Uterus (tissue), 4 donors: ENCODE data around the gene LCNL1. TPM values are rescaled to one million over a fixed set of nuclear protein-coding genes. Genes with fewer than 3 reads are reported as not detected.

ENCODE experiments used
- DNase-seq, 2 donors: peaks; one replicate each; pipeline ENCODE4 v3.0.0-alpha.2; 2019 to 2020
- H3K27ac ChIP-seq, 2 donors: fragments of 200-600 bp; sonication (generic); 1 replicate in 1 of 2; 2 replicates in 1 of 2; pipeline ENCODE4 v1.5.1; 2016 to 2018
- H3K27me3 ChIP-seq, 2 donors: fragments of 200-600 bp; sonication (generic); one replicate each; pipeline ENCODE4 v1.5.1; 2018 to 2019; ENCODE audit warnings: control low read depth in 1 of 2
- H3K36me3 ChIP-seq, 2 donors: fragments of 200-600 bp; sonication (generic); one replicate each; pipeline ENCODE4 v1.5.1; 2019; ENCODE audit warnings: control low read depth in 1 of 2
- H3K4me1 ChIP-seq, 2 donors: fragments of 200-600 bp; sonication (generic); one replicate each; pipeline ENCODE4 v1.5.1; 2018 to 2019; ENCODE audit warnings: control low read depth in 1 of 2
- H3K4me3 ChIP-seq, 2 donors: fragments of 200-600 bp; sonication (generic); 1 replicate in 1 of 2; 2 replicates in 1 of 2; pipeline ENCODE4 v1.5.1; 2018 to 2019; ENCODE audit warnings: mild to moderate bottlenecking in 1 of 2
- H3K9me3 ChIP-seq, 2 donors: fragments of 200-600 bp; sonication (generic); one replicate each; pipeline ENCODE4 v1.5.1; 2019; ENCODE audit warnings: control low read depth in 1 of 2
- CTCF ChIP-seq, 4 experiments: fragments of 200-600 bp in 2 of 4; fragments of 450-650 bp in 2 of 4; sonication (generic) in 2 of 4; IDR thresholded peaks; one replicate each; pipeline ENCODE4 v1.5.1; 2016 to 2019; ENCODE audit warnings: antibody characterized with exemption in 4 of 4, mild to moderate bottlenecking in 2 of 4, moderate library complexity in 1 of 4
- POLR2A ChIP-seq, 2 donors: fragments of 450-650 bp; IDR thresholded peaks; one replicate each; pipeline ENCODE4 v1.6.1; 2016; ENCODE audit warnings: antibody characterized with exemption in 2 of 2, mild to moderate bottlenecking in 1 of 2, moderate library complexity in 1 of 2
- intact Hi-C: fragments of 100-400 bp; cut with DNase I; formaldehyde crosslinking; loops from one replicate; pipeline ENCODE4 v1.15.1; 2023; ENCODE audit warnings: low total_unique reads
- total RNA-seq, 4 donors: library from RNA; depleted of rRNA in 3 of 4; stranded (reverse); fragments of >200 nt in 3 of 4; gene quantifications; one replicate each; pipeline versions ENCODE4 v1.1.0 to v1.2.4, GENCODE V29; 2014 to 2023
- donor health status: DM: yes; HTN: yes; CAD: no.

The LCNL1 gene
- total RNA-seq, 4 donors from 2014 or later, result under 0.01 to 6.9 (median 0.54) TPM

- Histone ChIP-seq H3K9me3 (no peaks in the 10 kb centered on the region), H3K4me1 (peaks cover 0 to 19% of the 10 kb centered on the region in 2 donors), H3K27ac (peak within 1 kb of the TSS; percentile 83 to 91), H3K36me3 (no peaks in the 10 kb centered on the region), H3K4me3 (peak within 1 kb of the TSS; percentile 46 to 88), H3K27me3 (no peaks in the 10 kb centered on the region)
- intact Hi-C loops, result no loop called here
- DNase-seq, result peak; percentile 89 to 91
- TF ChIP-seq POLR2A (IDR thresholded peaks at IDR 0.05), result peak in 1 of 2 donors; percentile 35
- peak in 1 of 4 experiments; percentile 2 for TF ChIP-seq CTCF (IDR thresholded peaks at IDR 0.05)
These were observed 9.4 kb downstream of the LCNL1 start, which contains the start of gene PAXX for GRCh38 chr9:136991993-136992818. TSS of gene PAXX (plus strand) at chr9:136992422. CDS start at chr9:136992444, 22 bp downstream.

- H3K4me3 ChIP-seq, result peak overlapping the region; percentile 46 to 88
- H3K27ac ChIP-seq, result peak overlapping the region; percentile 36 to 59
- H3K9me3 ChIP-seq, result no peaks in the 10 kb centered on the region
- H3K36me3 ChIP-seq, result no peaks in the 10 kb centered on the region
- peaks cover 0 to 19% of the 10 kb centered on the region in 2 donors for H3K4me1 ChIP-seq
- DNase-seq, result no peak
- TF ChIP-seq CTCF (IDR thresholded peaks at IDR 0.05) (no peak), POLR2A (IDR thresholded peaks at IDR 0.05) (no peak)
- H3K27me3 ChIP-seq, result no peaks in the 10 kb centered on the region
- intact Hi-C loops, result no loop called here
These were observed 10.1 kb downstream of the LCNL1 start for GRCh38 chr9:136992819-136993369.

GRCh38 chr9:136994180-136994887 lies 11.5 kb downstream of the LCNL1 start:
- TF ChIP-seq POLR2A (IDR thresholded peaks at IDR 0.05), result no peak
- TF ChIP-seq CTCF (IDR thresholded peaks at IDR 0.05), result no peak
- H3K36me3 ChIP-seq, result no peaks in the 10 kb centered on the region
- intact Hi-C loops, result no loop called here
- H3K4me3 ChIP-seq, result no peak overlapping the region
- no peak overlapping the region for H3K27ac ChIP-seq
- H3K9me3 ChIP-seq, result no peaks in the 10 kb centered on the region
- peaks cover 0 to 19% of the 10 kb centered on the region in 2 donors for H3K4me1 ChIP-seq
- DNase-seq, result no peak
- no peaks in the 10 kb centered on the region for H3K27me3 ChIP-seq

- Histone ChIP-seq H3K36me3 (no peaks in the 10 kb centered on the region), H3K4me3 (no peak overlapping the region), H3K27ac (no peak overlapping the region), H3K9me3 (no peaks in the 10 kb centered on the region), H3K27me3 (no peaks in the 10 kb centered on the region), H3K4me1 (peaks cover 0 to 19% of the 10 kb centered on the region in 2 donors)
- intact Hi-C loops, result no loop called here
- TF ChIP-seq POLR2A (IDR thresholded peaks at IDR 0.05), result no peak
- no peak for TF ChIP-seq CTCF (IDR thresholded peaks at IDR 0.05)
- DNase-seq, result no peak
These were observed 12.1 kb downstream of the LCNL1 start for GRCh38 chr9:136994888-136995230.
